Measurements from ENCODE around the gene CSDE1. TPM values are rescaled to one million over a fixed set of nuclear protein-coding genes. Genes with fewer than 3 reads are reported as not detected.

The CSDE1 gene
- total RNA-seq, 1 donor from 2014 or later, result 635 TPM

DNA sequence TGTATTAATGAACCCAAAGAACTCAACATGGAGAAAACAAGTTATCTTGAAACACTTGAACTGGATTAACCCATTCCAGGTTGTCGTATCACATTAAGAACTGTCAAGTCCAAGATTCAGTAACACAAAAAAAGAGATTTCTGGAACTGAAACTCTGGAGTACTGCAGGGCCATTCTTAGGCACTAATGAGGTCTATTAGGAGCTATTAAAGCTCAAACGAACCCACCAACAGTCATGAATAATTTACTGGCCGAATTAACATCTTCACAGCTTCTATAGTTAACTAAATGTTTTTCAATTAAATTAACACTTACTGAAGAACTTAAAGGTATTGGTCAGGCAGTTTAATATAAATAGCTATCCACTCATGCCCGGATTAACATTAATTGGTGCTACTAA, 4.6 kb downstream of the CSDE1 start:
- peaks cover 20% of the 10 kb centered on the region for H3K36me3 ChIP-seq (ENCODE audit: insufficient read depth, low read length)
- H3K9me3 ChIP-seq (ENCODE audit: insufficient read depth, low read depth, low read length), result no peaks in the 10 kb centered on the region
- H3K4me1 ChIP-seq (ENCODE audit: insufficient read depth, low read length), result peaks cover 18% of the 10 kb centered on the region
- Mint-ChIP-seq H3K4me1 (ENCODE audit: low read depth, unreplicated experiment) (peaks cover 45% of the 10 kb centered on the region), H3K4me3 (ENCODE audit: unreplicated experiment) (no peak overlapping the region), H3K9me3 (ENCODE audit: unreplicated experiment) (no peaks in the 10 kb centered on the region), H3K36me3 (ENCODE audit: low read depth, unreplicated experiment) (peaks cover 5% of the 10 kb centered on the region), H3K27me3 (ENCODE audit: low read depth, unreplicated experiment) (no peaks in the 10 kb centered on the region), H3K27ac (ENCODE audit: unreplicated experiment) (no peak overlapping the region)
- DNase-seq (ENCODE audit: low read depth) (no peak), FAIRE-seq (no peak)
- peaks cover 91% of the 10 kb centered on the region for H4K20me1 ChIP-seq (ENCODE audit: insufficient read depth, low read length)
- no peak overlapping the region for H3K4me3 ChIP-seq (ENCODE audit: insufficient read depth, low read depth, low read length)
- H3K9ac ChIP-seq (ENCODE audit: low read length), result no peak overlapping the region
- no peak overlapping the region for H3K4me2 ChIP-seq (ENCODE audit: low read length)
- no peak overlapping the region for H2AFZ ChIP-seq (ENCODE audit: low read depth, low read length)
- H3K27ac ChIP-seq (ENCODE audit: low read depth, low read length), result no peak overlapping the region
- TF ChIP-seq, protein P1, sequence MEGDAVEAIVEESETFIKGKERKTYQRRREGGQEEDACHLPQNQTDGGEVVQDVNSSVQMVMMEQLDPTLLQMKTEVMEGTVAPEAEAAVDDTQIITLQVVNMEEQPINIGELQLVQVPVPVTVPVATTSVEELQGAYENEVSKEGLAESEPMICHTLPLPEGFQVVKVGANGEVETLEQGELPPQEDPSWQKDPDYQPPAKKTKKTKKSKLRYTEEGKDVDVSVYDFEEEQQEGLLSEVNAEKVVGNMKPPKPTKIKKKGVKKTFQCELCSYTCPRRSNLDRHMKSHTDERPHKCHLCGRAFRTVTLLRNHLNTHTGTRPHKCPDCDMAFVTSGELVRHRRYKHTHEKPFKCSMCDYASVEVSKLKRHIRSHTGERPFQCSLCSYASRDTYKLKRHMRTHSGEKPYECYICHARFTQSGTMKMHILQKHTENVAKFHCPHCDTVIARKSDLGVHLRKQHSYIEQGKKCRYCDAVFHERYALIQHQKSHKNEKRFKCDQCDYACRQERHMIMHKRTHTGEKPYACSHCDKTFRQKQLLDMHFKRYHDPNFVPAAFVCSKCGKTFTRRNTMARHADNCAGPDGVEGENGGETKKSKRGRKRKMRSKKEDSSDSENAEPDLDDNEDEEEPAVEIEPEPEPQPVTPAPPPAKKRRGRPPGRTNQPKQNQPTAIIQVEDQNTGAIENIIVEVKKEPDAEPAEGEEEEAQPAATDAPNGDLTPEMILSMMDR (IDR thresholded peaks at IDR 0.05; ENCODE audit: insufficient read depth, low read depth, low read length), result no peak
- TF ChIP-seq EZH2 (IDR thresholded peaks at IDR 0.05; ENCODE audit: insufficient read depth, low read length), result no peak
- H3K27me3 ChIP-seq (ENCODE audit: insufficient read depth, low read length), result no peaks in the 10 kb centered on the region
- H3K79me2 ChIP-seq (ENCODE audit: insufficient read depth, low read length), result peaks cover 97% of the 10 kb centered on the region

DNA sequence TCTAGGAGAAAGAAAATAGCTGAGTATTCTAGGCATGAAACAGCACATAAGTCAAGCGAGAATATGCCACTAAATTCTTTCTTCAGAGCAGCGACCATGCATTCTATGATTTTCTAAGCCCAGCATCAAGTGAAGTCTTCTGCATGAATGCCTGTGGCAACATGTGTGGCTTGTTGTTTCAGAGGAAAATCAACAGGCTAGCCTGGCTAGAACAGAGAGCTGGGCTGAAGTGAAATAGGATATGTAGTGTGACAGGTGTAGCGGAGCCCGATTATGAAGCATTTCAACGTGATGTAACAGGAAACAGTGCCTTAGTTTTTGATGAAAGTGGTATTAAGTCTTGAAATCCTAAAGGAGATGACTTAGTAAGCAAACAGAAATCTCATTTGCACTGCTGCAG, 7.0 kb downstream of the CSDE1 start:
- peaks cover 34% of the 10 kb centered on the region for H3K36me3 ChIP-seq (ENCODE audit: insufficient read depth, low read length)
- H3K9me3 ChIP-seq (ENCODE audit: insufficient read depth, low read depth, low read length), result no peaks in the 10 kb centered on the region
- Mint-ChIP-seq H3K9me3 (ENCODE audit: unreplicated experiment) (no peaks in the 10 kb centered on the region), H3K4me1 (ENCODE audit: low read depth, unreplicated experiment) (peaks cover 48% of the 10 kb centered on the region), H3K36me3 (ENCODE audit: low read depth, unreplicated experiment) (peaks cover 2% of the 10 kb centered on the region), H3K27ac (ENCODE audit: unreplicated experiment) (no peak overlapping the region), H3K4me3 (ENCODE audit: unreplicated experiment) (no peak overlapping the region), H3K27me3 (ENCODE audit: low read depth, unreplicated experiment) (no peaks in the 10 kb centered on the region)
- FAIRE-seq (no peak), DNase-seq (ENCODE audit: low read depth) (peak; percentile 11)
- H3K4me2 ChIP-seq (ENCODE audit: low read length), result no peak overlapping the region
- peaks cover 100% of the 10 kb centered on the region for H3K79me2 ChIP-seq (ENCODE audit: insufficient read depth, low read length)
- H3K27ac ChIP-seq (ENCODE audit: low read depth, low read length), result no peak overlapping the region
- H2AFZ ChIP-seq (ENCODE audit: low read depth, low read length), result no peak overlapping the region
- H3K4me3 ChIP-seq (ENCODE audit: insufficient read depth, low read depth, low read length), result no peak overlapping the region
- no peak overlapping the region for H3K9ac ChIP-seq (ENCODE audit: low read length)
- no peak for TF ChIP-seq EZH2 (IDR thresholded peaks at IDR 0.05; ENCODE audit: insufficient read depth, low read length)
- peaks cover 12% of the 10 kb centered on the region for H3K4me1 ChIP-seq (ENCODE audit: insufficient read depth, low read length)
- no peaks in the 10 kb centered on the region for H3K27me3 ChIP-seq (ENCODE audit: insufficient read depth, low read length)
- H4K20me1 ChIP-seq (ENCODE audit: insufficient read depth, low read length), result peaks cover 98% of the 10 kb centered on the region

DNA sequence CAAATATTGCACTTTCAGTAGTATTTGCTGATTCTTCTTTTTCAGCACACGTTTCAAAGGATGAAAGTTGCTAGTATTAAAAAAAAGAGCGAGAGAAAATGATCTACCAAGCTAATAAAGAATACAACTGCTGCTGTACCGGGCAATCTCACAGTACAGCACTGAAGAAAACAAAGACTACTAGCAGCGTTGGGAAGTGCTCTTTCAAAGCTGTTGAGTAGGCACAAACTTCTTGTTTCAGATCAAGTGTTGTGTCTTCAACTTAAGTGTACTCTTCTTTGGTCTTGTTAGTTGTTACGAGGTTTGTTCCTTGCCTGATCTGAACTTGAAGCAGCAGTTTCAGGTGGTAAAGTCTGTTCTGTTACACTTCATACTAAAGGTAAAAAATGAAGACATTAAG, 7.9 kb downstream of the CSDE1 start:
- H3K9ac ChIP-seq (ENCODE audit: low read length), result no peak overlapping the region
- H3K4me3 ChIP-seq (ENCODE audit: insufficient read depth, low read depth, low read length), result no peak overlapping the region
- H3K79me2 ChIP-seq (ENCODE audit: insufficient read depth, low read length), result peaks cover 100% of the 10 kb centered on the region
- no peaks in the 10 kb centered on the region for H3K9me3 Mint-ChIP-seq (ENCODE audit: unreplicated experiment)
- no peak overlapping the region for H3K4me3 Mint-ChIP-seq (ENCODE audit: unreplicated experiment)
- TF ChIP-seq EZH2 (IDR thresholded peaks at IDR 0.05; ENCODE audit: insufficient read depth, low read length), result no peak
- TF ChIP-seq, protein P1 (IDR thresholded peaks at IDR 0.05; ENCODE audit: insufficient read depth, low read depth, low read length), result no peak
- peaks cover 43% of the 10 kb centered on the region for H3K4me1 Mint-ChIP-seq (ENCODE audit: low read depth, unreplicated experiment)
- no peaks in the 10 kb centered on the region for H3K9me3 ChIP-seq (ENCODE audit: insufficient read depth, low read depth, low read length)
- no peak for DNase-seq (ENCODE audit: low read depth)
- peaks cover 37% of the 10 kb centered on the region for H3K36me3 ChIP-seq (ENCODE audit: insufficient read depth, low read length)
- no peaks in the 10 kb centered on the region for H3K27me3 ChIP-seq (ENCODE audit: insufficient read depth, low read length)
- peaks cover 97% of the 10 kb centered on the region for H4K20me1 ChIP-seq (ENCODE audit: insufficient read depth, low read length)
- no peak overlapping the region for H3K27ac Mint-ChIP-seq (ENCODE audit: unreplicated experiment)
- no peak overlapping the region for H3K4me2 ChIP-seq (ENCODE audit: low read length)
- H3K4me1 ChIP-seq (ENCODE audit: insufficient read depth, low read length), result peaks cover 3% of the 10 kb centered on the region
- no peak overlapping the region for H3K27ac ChIP-seq (ENCODE audit: low read depth, low read length)
- peaks cover 2% of the 10 kb centered on the region for H3K36me3 Mint-ChIP-seq (ENCODE audit: low read depth, unreplicated experiment)
- FAIRE-seq, result no peak
- H2AFZ ChIP-seq (ENCODE audit: low read depth, low read length), result no peak overlapping the region
- no peaks in the 10 kb centered on the region for H3K27me3 Mint-ChIP-seq (ENCODE audit: low read depth, unreplicated experiment)

Measured in astrocyte (in vitro differentiated cells and primary cell).